Measurements from ENCODE around the gene JCAD.

JCAD gene

GRCh38 chr10:30091136-30091535, 31.8 kb upstream of the JCAD start:
- H3K4me3 ChIP-seq (ENCODE audit: low read length) = no peak overlapping the region
- no peaks in the 10 kb centered on the region for H3K36me3 ChIP-seq (ENCODE audit: control insufficient read depth, insufficient read depth, low read length)
- H3K27me3 ChIP-seq (ENCODE audit: control insufficient read depth, insufficient read depth, low read length) = no peaks in the 10 kb centered on the region
- no peak overlapping the region for H3K9ac ChIP-seq (ENCODE audit: low read length)
- H3K4me1 ChIP-seq (ENCODE audit: control insufficient read depth, insufficient read depth, low read length) = peaks cover 3% of the 10 kb centered on the region
- H3K27ac ChIP-seq (ENCODE audit: low read depth, low read length) = no peak overlapping the region

- peaks cover 3% of the 10 kb centered on the region for H3K4me1 ChIP-seq (ENCODE audit: control insufficient read depth, insufficient read depth, low read length)
- H3K9ac ChIP-seq (ENCODE audit: low read length) = no peak overlapping the region
- no peak overlapping the region for H3K4me3 ChIP-seq (ENCODE audit: low read length)
- no peak overlapping the region for H3K27ac ChIP-seq (ENCODE audit: low read depth, low read length)
- no peaks in the 10 kb centered on the region for H3K36me3 ChIP-seq (ENCODE audit: control insufficient read depth, insufficient read depth, low read length)
- no peaks in the 10 kb centered on the region for H3K27me3 ChIP-seq (ENCODE audit: control insufficient read depth, insufficient read depth, low read length)
These were observed 28.8 kb upstream of the JCAD start for GRCh38 chr10:30088178-30088577.

GRCh38 chr10:30083934-30084333, 24.5 kb upstream of the JCAD start:
- Histone ChIP-seq H3K27ac (ENCODE audit: low read depth, low read length) (no peak overlapping the region), H3K4me1 (ENCODE audit: control insufficient read depth, insufficient read depth, low read length) (no peaks in the 10 kb centered on the region), H3K4me3 (ENCODE audit: low read length) (no peak overlapping the region), H3K9ac (ENCODE audit: low read length) (no peak overlapping the region), H3K27me3 (ENCODE audit: control insufficient read depth, insufficient read depth, low read length) (no peaks in the 10 kb centered on the region), H3K36me3 (ENCODE audit: control insufficient read depth, insufficient read depth, low read length) (no peaks in the 10 kb centered on the region)

- H3K27ac ChIP-seq (ENCODE audit: low read depth, low read length) = no peak overlapping the region
- no peak overlapping the region for H3K4me3 ChIP-seq (ENCODE audit: low read length)
- no peaks in the 10 kb centered on the region for H3K27me3 ChIP-seq (ENCODE audit: control insufficient read depth, insufficient read depth, low read length)
- H3K36me3 ChIP-seq (ENCODE audit: control insufficient read depth, insufficient read depth, low read length) = no peaks in the 10 kb centered on the region
- H3K9ac ChIP-seq (ENCODE audit: low read length) = no peak overlapping the region
- H3K4me1 ChIP-seq (ENCODE audit: control insufficient read depth, insufficient read depth, low read length) = no peaks in the 10 kb centered on the region
These were observed 21.8 kb upstream of the JCAD start for GRCh38 chr10:30081182-30081581.

- Histone ChIP-seq H3K4me1 (ENCODE audit: control insufficient read depth, insufficient read depth, low read length) (no peaks in the 10 kb centered on the region), H3K36me3 (ENCODE audit: control insufficient read depth, insufficient read depth, low read length) (no peaks in the 10 kb centered on the region), H3K9ac (ENCODE audit: low read length) (no peak overlapping the region), H3K27me3 (ENCODE audit: control insufficient read depth, insufficient read depth, low read length) (no peaks in the 10 kb centered on the region), H3K27ac (ENCODE audit: low read depth, low read length) (no peak overlapping the region), H3K4me3 (ENCODE audit: low read length) (no peak overlapping the region)
These were observed 20.8 kb upstream of the JCAD start for GRCh38 chr10:30080161-30080560.

GRCh38 chr10:30079408-30079807, 20.0 kb upstream of the JCAD start:
- Histone ChIP-seq H3K9ac (ENCODE audit: low read length) (no peak overlapping the region), H3K36me3 (ENCODE audit: control insufficient read depth, insufficient read depth, low read length) (no peaks in the 10 kb centered on the region), H3K4me1 (ENCODE audit: control insufficient read depth, insufficient read depth, low read length) (no peaks in the 10 kb centered on the region), H3K27ac (ENCODE audit: low read depth, low read length) (no peak overlapping the region), H3K4me3 (ENCODE audit: low read length) (no peak overlapping the region), H3K27me3 (ENCODE audit: control insufficient read depth, insufficient read depth, low read length) (no peaks in the 10 kb centered on the region)

GRCh38 chr10:30075481-30075880, 16.1 kb upstream of the JCAD start:
- Histone ChIP-seq H3K4me3 (ENCODE audit: low read length) (no peak overlapping the region), H3K9ac (ENCODE audit: low read length) (no peak overlapping the region), H3K27ac (ENCODE audit: low read depth, low read length) (no peak overlapping the region), H3K36me3 (ENCODE audit: control insufficient read depth, insufficient read depth, low read length) (no peaks in the 10 kb centered on the region), H3K27me3 (ENCODE audit: control insufficient read depth, insufficient read depth, low read length) (no peaks in the 10 kb centered on the region), H3K4me1 (ENCODE audit: control insufficient read depth, insufficient read depth, low read length) (no peaks in the 10 kb centered on the region)

GRCh38 chr10:30074933-30075332, 15.5 kb upstream of the JCAD start:
- H3K9ac ChIP-seq (ENCODE audit: low read length) = no peak overlapping the region
- H3K4me3 ChIP-seq (ENCODE audit: low read length) = no peak overlapping the region
- H3K4me1 ChIP-seq (ENCODE audit: control insufficient read depth, insufficient read depth, low read length) = no peaks in the 10 kb centered on the region
- no peaks in the 10 kb centered on the region for H3K27me3 ChIP-seq (ENCODE audit: control insufficient read depth, insufficient read depth, low read length)
- H3K36me3 ChIP-seq (ENCODE audit: control insufficient read depth, insufficient read depth, low read length) = no peaks in the 10 kb centered on the region
- no peak overlapping the region for H3K27ac ChIP-seq (ENCODE audit: low read depth, low read length)

- Histone ChIP-seq H3K27me3 (ENCODE audit: control insufficient read depth, insufficient read depth, low read length) (no peaks in the 10 kb centered on the region), H3K4me3 (ENCODE audit: low read length) (no peak overlapping the region), H3K4me1 (ENCODE audit: control insufficient read depth, insufficient read depth, low read length) (no peaks in the 10 kb centered on the region), H3K36me3 (ENCODE audit: control insufficient read depth, insufficient read depth, low read length) (no peaks in the 10 kb centered on the region), H3K9ac (ENCODE audit: low read length) (no peak overlapping the region), H3K27ac (ENCODE audit: low read depth, low read length) (no peak overlapping the region)
These were observed 14.7 kb upstream of the JCAD start for GRCh38 chr10:30074090-30074489.

GRCh38 chr10:30073767-30074060, 14.3 kb upstream of the JCAD start:
- Histone ChIP-seq H3K4me1 (ENCODE audit: control insufficient read depth, insufficient read depth, low read length) (no peaks in the 10 kb centered on the region), H3K9ac (ENCODE audit: low read length) (no peak overlapping the region), H3K27ac (ENCODE audit: low read depth, low read length) (no peak overlapping the region), H3K27me3 (ENCODE audit: control insufficient read depth, insufficient read depth, low read length) (no peaks in the 10 kb centered on the region), H3K36me3 (ENCODE audit: control insufficient read depth, insufficient read depth, low read length) (no peaks in the 10 kb centered on the region), H3K4me3 (ENCODE audit: low read length) (no peak overlapping the region)

- Histone ChIP-seq H3K9ac (ENCODE audit: low read length) (no peak overlapping the region), H3K4me1 (ENCODE audit: control insufficient read depth, insufficient read depth, low read length) (no peaks in the 10 kb centered on the region), H3K4me3 (ENCODE audit: low read length) (no peak overlapping the region), H3K27ac (ENCODE audit: low read depth, low read length) (no peak overlapping the region), H3K27me3 (ENCODE audit: control insufficient read depth, insufficient read depth, low read length) (no peaks in the 10 kb centered on the region), H3K36me3 (ENCODE audit: control insufficient read depth, insufficient read depth, low read length) (no peaks in the 10 kb centered on the region)
These were observed 13.8 kb upstream of the JCAD start for GRCh38 chr10:30073045-30073766.

GRCh38 chr10:30072068-30072467, 12.7 kb upstream of the JCAD start:
- H3K27me3 ChIP-seq (ENCODE audit: control insufficient read depth, insufficient read depth, low read length) = no peaks in the 10 kb centered on the region
- H3K4me3 ChIP-seq (ENCODE audit: low read length) = no peak overlapping the region
- no peak overlapping the region for H3K9ac ChIP-seq (ENCODE audit: low read length)
- no peak overlapping the region for H3K27ac ChIP-seq (ENCODE audit: low read depth, low read length)
- no peaks in the 10 kb centered on the region for H3K36me3 ChIP-seq (ENCODE audit: control insufficient read depth, insufficient read depth, low read length)
- H3K4me1 ChIP-seq (ENCODE audit: control insufficient read depth, insufficient read depth, low read length) = no peaks in the 10 kb centered on the region

GRCh38 chr10:30070001-30070685, 10.8 kb upstream of the JCAD start:
- no peaks in the 10 kb centered on the region for H3K27me3 ChIP-seq (ENCODE audit: control insufficient read depth, insufficient read depth, low read length)
- H3K27ac ChIP-seq (ENCODE audit: low read depth, low read length) = no peak overlapping the region
- no peak overlapping the region for H3K9ac ChIP-seq (ENCODE audit: low read length)
- H3K4me3 ChIP-seq (ENCODE audit: low read length) = no peak overlapping the region
- H3K36me3 ChIP-seq (ENCODE audit: control insufficient read depth, insufficient read depth, low read length) = no peaks in the 10 kb centered on the region
- no peaks in the 10 kb centered on the region for H3K4me1 ChIP-seq (ENCODE audit: control insufficient read depth, insufficient read depth, low read length)
